Measurements from ENCODE around the gene STAB1.

STAB1 gene

GRCh38 chr3:52483577-52484381 lies 11.4 kb upstream of the STAB1 start:
- DNase-seq (ENCODE audit: low read depth in 1 of 2, low spot score in 1 of 2): no peak

GRCh38 chr3:52484680-52485461 lies 10.3 kb upstream of the STAB1 start:
- no peak for DNase-seq (ENCODE audit: low read depth in 1 of 2, low spot score in 1 of 2)

- DNase-seq (ENCODE audit: low read depth in 1 of 2, low spot score in 1 of 2): no peak
These were observed 7.9 kb upstream of the STAB1 start for GRCh38 chr3:52487050-52487787.

- DNase-seq (ENCODE audit: low read depth in 1 of 2, low spot score in 1 of 2): no peak
These were observed 7.1 kb upstream of the STAB1 start for GRCh38 chr3:52487788-52488691.

GRCh38 chr3:52488746-52489145 lies 6.4 kb upstream of the STAB1 start:
- no peak for DNase-seq (ENCODE audit: low read depth in 1 of 2, low spot score in 1 of 2)

- no peak for DNase-seq (ENCODE audit: low read depth in 1 of 2, low spot score in 1 of 2)
These were observed 5.7 kb upstream of the STAB1 start for GRCh38 chr3:52489453-52489852.

GRCh38 chr3:52490035-52490938 lies 4.9 kb upstream of the STAB1 start:
- no peak for DNase-seq (ENCODE audit: low read depth in 1 of 2, low spot score in 1 of 2)

- DNase-seq (ENCODE audit: low read depth in 1 of 2, low spot score in 1 of 2): no peak
These were observed 4.1 kb upstream of the STAB1 start for GRCh38 chr3:52490939-52491526.

GRCh38 chr3:52492059-52492458 lies 3.1 kb upstream of the STAB1 start:
- DNase-seq (ENCODE audit: low read depth in 1 of 2, low spot score in 1 of 2): no peak

GRCh38 chr3:52493232-52494017 lies 1.7 kb upstream of the STAB1 start:
- DNase-seq (ENCODE audit: low read depth in 1 of 2, low spot score in 1 of 2): no peak

- no peak for DNase-seq (ENCODE audit: low read depth in 1 of 2, low spot score in 1 of 2)
These were observed 693 bp upstream of the STAB1 start for GRCh38 chr3:52494445-52494844.

- DNase-seq (ENCODE audit: low read depth in 1 of 2, low spot score in 1 of 2): no peak
These were observed 852 bp downstream of the STAB1 start for GRCh38 chr3:52495777-52496602.

- no peak for DNase-seq (ENCODE audit: low read depth in 1 of 2, low spot score in 1 of 2)
These were observed 3.3 kb downstream of the STAB1 start for GRCh38 chr3:52498137-52499054.

GRCh38 chr3:52501046-52501445 lies 5.9 kb downstream of the STAB1 start:
- no peak for DNase-seq (ENCODE audit: low read depth in 1 of 2, low spot score in 1 of 2)

- no peak for DNase-seq (ENCODE audit: low read depth in 1 of 2, low spot score in 1 of 2)
These were observed 6.9 kb downstream of the STAB1 start for GRCh38 chr3:52502001-52502400.

GRCh38 chr3:52502808-52503350 lies 7.7 kb downstream of the STAB1 start:
- no peak for DNase-seq (ENCODE audit: low read depth in 1 of 2, low spot score in 1 of 2)

All from stimulated activated CD4-positive, alpha-beta T cell treated with anti-CD3 and anti-CD28 coated beads, Interleukin-15, amount 100 ng/mL, for 1 hour (primary cell).